Neural progenitor cell (in vitro differentiated cells): ENCODE measurements around the gene STX8.

Experiments
- CTCF ChIP-seq: fragments of 200-600 bp; sonication (generic); IDR thresholded peaks from 2 replicates; pipeline ENCODE4 v1.5.1; 2017; ENCODE audit warnings: antibody characterized with exemption, mild to moderate bottlenecking
- EZH2 ChIP-seq: fragments of 200-600 bp; sonication (generic); IDR thresholded peaks from 2 replicates; pipeline ENCODE4 v1.6.1; 2017; ENCODE audit warnings: antibody characterized with exemption, mild to moderate bottlenecking, moderate library complexity

GRCh38 chr17:9434642-9435057 is 141.0 kb downstream of the STX8 start:
- no peak for TF ChIP-seq CTCF
- TF ChIP-seq EZH2, result no peak
